Measurements from ENCODE around the gene CLSTN1. TPM values are rescaled to one million over a fixed set of nuclear protein-coding genes. Genes with fewer than 3 reads are reported as not detected.

CLSTN1 gene
- total RNA-seq, 1 donor from 2014 or later, result 71.0 TPM

DNA sequence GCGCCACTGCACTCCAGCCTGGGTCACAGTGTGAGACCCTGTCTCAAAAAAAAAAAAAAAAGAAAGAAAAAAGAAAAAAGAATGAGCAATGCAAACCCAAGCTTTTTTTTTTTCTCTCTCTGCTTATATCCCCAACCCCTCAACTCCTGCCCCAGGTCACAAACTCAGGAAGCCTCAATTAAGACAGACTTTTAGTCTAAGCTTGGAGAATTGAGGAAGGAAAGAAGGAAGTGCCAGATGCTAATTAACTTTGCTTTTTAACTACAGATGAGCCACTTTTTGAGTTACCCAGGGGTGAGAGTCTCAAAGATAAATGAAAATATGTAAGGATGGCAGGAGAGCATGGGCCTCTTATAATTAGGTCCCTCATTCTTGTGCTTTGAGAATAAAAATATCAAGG lies 139.0 kb downstream of the CLSTN1 start:
- no peaks in the 10 kb centered on the region for H3K36me3 ChIP-seq

GRCh38 chr1:9680828-9681227 lies 142.9 kb downstream of the CLSTN1 start:
- DNase-seq (no peak), ATAC-seq (no peak)
- no peaks in the 10 kb centered on the region for H3K36me3 ChIP-seq
- H3K9me3 ChIP-seq, result no peaks in the 10 kb centered on the region
- H3K27me3 ChIP-seq, result no peaks in the 10 kb centered on the region
- TF ChIP-seq CTCF (IDR thresholded peaks at IDR 0.05), result no peak
- intact Hi-C loops (cut with DNase I), result no loop called here
- H3K27ac ChIP-seq, result no peak overlapping the region
- no peak overlapping the region for H3K4me3 ChIP-seq
- H3K4me1 ChIP-seq, result no peaks in the 10 kb centered on the region

More for the DNA sequence above, 139.0 kb downstream of the CLSTN1 start:
- no peak overlapping the region for H3K27ac ChIP-seq
- TF ChIP-seq CTCF (IDR thresholded peaks at IDR 0.05), result no peak
- no peak for ATAC-seq
- H3K9me3 ChIP-seq, result no peaks in the 10 kb centered on the region
- peaks cover 20% of the 10 kb centered on the region for H3K4me1 ChIP-seq
- H3K4me3 ChIP-seq, result no peak overlapping the region
- no peak for DNase-seq
- intact Hi-C loops (cut with DNase I), result no loop called here
- no peaks in the 10 kb centered on the region for H3K27me3 ChIP-seq

- no peaks in the 10 kb centered on the region for H3K27me3 ChIP-seq
- H3K4me3 ChIP-seq, result no peak overlapping the region
- no peak overlapping the region for H3K27ac ChIP-seq
- no peaks in the 10 kb centered on the region for H3K9me3 ChIP-seq
- no peaks in the 10 kb centered on the region for H3K36me3 ChIP-seq
- TF ChIP-seq CTCF (IDR thresholded peaks at IDR 0.05), result no peak
- no peaks in the 10 kb centered on the region for H3K4me1 ChIP-seq
- ATAC-seq (no peak), DNase-seq (no peak)
- intact Hi-C loops (cut with DNase I), result no loop called here
Measured at GRCh38 chr1:9680091-9680490, 143.7 kb downstream of the CLSTN1 start.

Other genes starting within 250 kb of the CLSTN1 start
- gene TMEM201, start 235.1 kb downstream of the CLSTN1 start, total RNA-seq, result 8.5 TPM
- gene PIK3CD, start 172.2 kb downstream of the CLSTN1 start, total RNA-seq, result 18.2 TPM
- 47.6 TPM for gene CTNNBIP1, start 86.3 kb upstream of the CLSTN1 start, total RNA-seq
- 29.1 TPM for gene LZIC, start 119.4 kb upstream of the CLSTN1 start, total RNA-seq
- 9.1 TPM for gene NMNAT1, start 119.5 kb upstream of the CLSTN1 start, total RNA-seq
- gene RBP7, start 173.3 kb upstream of the CLSTN1 start, total RNA-seq, result 8.7 TPM
- 36.2 TPM for gene UBE4B, start 209.0 kb upstream of the CLSTN1 start, total RNA-seq